ENCODE data around the gene SLC38A9.

- TF ChIP-seq CTCF (IDR thresholded peaks at IDR 0.05) (no peak), MAFK (IDR thresholded peaks at IDR 0.05; ENCODE audit: partially characterized antibody) (no peak), POLR2A (IDR thresholded peaks at IDR 0.05; ENCODE audit: low read length) (no peak), E2F6 (IDR thresholded peaks at IDR 0.05; ENCODE audit: borderline replicate concordance, low read depth) (no peak), REST (IDR thresholded peaks at IDR 0.05) (no peak), CEBPB (IDR thresholded peaks at IDR 0.05) (no peak), ZSCAN20 (CRISPR knock-in tag; IDR thresholded peaks at IDR 0.05) (no peak), MAX (IDR thresholded peaks at IDR 0.05) (no peak), EP300 (IDR thresholded peaks at IDR 0.05) (no peak), RAD21 (conservative IDR thresholded peaks at IDR 0.05 in 1 of 2, IDR thresholded peaks at IDR 0.05 in 1 of 2) (no peak)
Measured at GRCh38 chr5:55750063-55750462, 37.9 kb upstream of the SLC38A9 start.

Data from A549 (cell line).